Common myeloid progenitor, CD34-positive (primary cell): ENCODE data around the gene ASAP2.

ENCODE experiments used
- CTCF ChIA-PET: fragments of 350-600 bp; sonication (Branson Sonifier 250); formaldehyde crosslinking; loops from one replicate; lab custom pipeline; 2021; ENCODE audit warnings: antibody characterized with exemption; lab: Charles Lee
- POLR2A ChIA-PET: fragments of 350-600 bp; sonication (Branson Sonifier 250); formaldehyde crosslinking; loops from one replicate; lab custom pipeline; 2021; ENCODE audit warnings: antibody characterized with exemption; lab: Charles Lee
- DNase-seq, 3 donors: peaks; one replicate each; pipeline versions ENCODE4 v3.0.0 to v3.0.0-alpha.2; 2013
- H3K27ac ChIP-seq, 2 experiments: 1 replicate in 1 of 2; 2 replicates in 1 of 2; pipeline ENCODE4 v1.7.0; 2013; ENCODE audit warnings: inconsistent platforms in 2 of 2, low read length in 2 of 2, mild to moderate bottlenecking in 2 of 2, low read depth in 1 of 2, moderate library complexity in 1 of 2; ENCODE audit not compliant: severe bottlenecking in 2 of 2, insufficient read depth in 1 of 2, poor library complexity in 1 of 2
- H3K27me3 ChIP-seq, 5 experiments: replicated peaks in 2 of 5; 1 replicate in 3 of 5; 2 replicates in 2 of 5; pipeline versions ENCODE4 v1.6.1 to v1.7.0; 2013; ENCODE audit warnings: low read length in 4 of 5, mild to moderate bottlenecking in 2 of 5, moderate library complexity in 2 of 5, inconsistent platforms in 1 of 5; ENCODE audit not compliant: insufficient read depth in 5 of 5, control insufficient read depth in 4 of 5
- H3K36me3 ChIP-seq, 4 experiments: 1 replicate in 2 of 4; 2 replicates in 2 of 4; pipeline versions ENCODE4 v1.6.1 to v1.7.0; 2013; ENCODE audit warnings: low read length in 3 of 4, control low read depth in 1 of 4, mild to moderate bottlenecking in 1 of 4; ENCODE audit not compliant: control insufficient read depth in 4 of 4, insufficient read depth in 4 of 4
- H3K4me1 ChIP-seq, 4 experiments: 1 replicate in 3 of 4; 2 replicates in 1 of 4; pipeline versions ENCODE4 v1.6.1 to v1.7.1; 2013; ENCODE audit warnings: low read length in 3 of 4, mild to moderate bottlenecking in 3 of 4, control low read depth in 1 of 4, inconsistent platforms in 1 of 4, moderate library complexity in 1 of 4; ENCODE audit not compliant: control insufficient read depth in 4 of 4, insufficient read depth in 4 of 4; ENCODE audit errors: control extremely low read depth in 1 of 4
- H3K4me3 ChIP-seq, 7 experiments: 1 replicate in 4 of 7; 2 replicates in 3 of 7; pipeline versions ENCODE4 v1.5.1 to v1.7.0; 2013; ENCODE audit warnings: mild to moderate bottlenecking in 7 of 7, low read length in 6 of 7, moderate library complexity in 6 of 7, inconsistent platforms in 2 of 7, low read depth in 2 of 7, control low read depth in 1 of 7; ENCODE audit not compliant: insufficient read depth in 4 of 7, control insufficient read depth in 1 of 7; ENCODE audit errors: extremely low read depth in 1 of 7
- H3K9me3 ChIP-seq, 5 experiments: 1 replicate in 4 of 5; 2 replicates in 1 of 5; pipeline versions ENCODE4 v1.6.1 to v1.7.1; 2013; ENCODE audit warnings: low read length in 4 of 5, mild to moderate bottlenecking in 2 of 5, inconsistent platforms in 1 of 5, low read depth in 1 of 5, moderate library complexity in 1 of 5; ENCODE audit not compliant: control insufficient read depth in 4 of 5, insufficient read depth in 2 of 5; ENCODE audit errors: control extremely low read depth in 1 of 5
- WGBS: methylation state at CpG from one replicate; pipeline ENCODE4 v1.1.5; 2013; ENCODE audit not compliant: insufficient coverage; 5-methylcytosine and 5-hydroxymethylcytosine counted together

ASAP2 gene

DNA sequence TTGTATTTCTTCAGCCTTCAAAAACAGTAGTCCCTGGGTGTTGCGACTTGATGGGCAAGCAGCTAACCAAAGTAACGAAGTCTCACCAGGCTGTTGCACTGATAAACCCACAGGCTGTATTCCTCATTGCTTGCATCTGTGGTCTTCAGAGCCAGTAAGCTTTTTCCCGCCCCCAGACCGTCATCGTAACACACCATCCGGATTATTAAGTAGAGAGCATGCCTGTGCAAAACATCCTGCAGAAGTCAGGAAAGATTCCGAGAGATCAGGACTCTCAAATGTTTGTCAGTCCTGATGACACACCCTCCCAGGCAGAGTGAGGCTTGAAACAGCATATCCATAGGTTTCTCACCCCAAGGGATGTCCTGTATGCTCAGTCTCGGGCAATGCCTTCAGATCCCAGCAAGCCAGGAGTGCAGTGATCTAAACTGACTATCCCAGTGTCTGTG lies 200.8 kb downstream of the ASAP2 start:
- no peaks in the 10 kb centered on the region for H3K27me3 ChIP-seq
- no peaks in the 10 kb centered on the region for H3K9me3 ChIP-seq
- peaks cover 3 to 43% (median 25%) of the 10 kb centered on the region in 4 experiments for H3K36me3 ChIP-seq
- no peaks in the 10 kb centered on the region for H3K4me1 ChIP-seq
- ChIA-PET POLR2A (no interaction called here), CTCF (no interaction called here)
- DNase-seq, result no peak
- no peak overlapping the region for H3K4me3 ChIP-seq
- no peak overlapping the region for H3K27ac ChIP-seq
- 95% methylated on average over 8 of the region's 8 CpGs for WGBS

DNA sequence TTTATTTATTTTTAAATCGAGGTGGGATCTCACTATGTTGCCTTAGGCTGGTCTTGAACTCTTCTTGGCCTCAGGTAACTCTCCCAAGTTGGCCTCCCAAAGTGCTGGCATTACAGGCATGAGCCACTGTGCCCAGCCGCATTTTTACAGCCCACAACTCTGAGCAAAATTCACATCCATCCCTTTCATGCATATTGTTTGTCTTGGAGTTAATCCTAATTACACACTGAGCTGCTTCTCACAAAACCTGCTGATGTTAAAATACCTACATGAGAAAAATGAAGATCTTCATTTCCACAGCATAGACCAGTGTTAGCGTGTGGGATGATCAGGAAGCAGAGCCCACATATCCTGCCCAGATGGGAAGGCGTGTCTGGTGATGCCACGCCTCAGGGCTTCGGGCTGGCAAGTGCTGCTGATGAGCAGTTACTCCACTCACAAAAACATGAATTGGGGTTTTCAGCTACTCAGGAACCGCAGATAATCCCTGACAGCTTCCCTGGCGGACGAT lies 202.1 kb downstream of the ASAP2 start:
- no peak overlapping the region for H3K27ac ChIP-seq
- H3K4me1 ChIP-seq, result no peaks in the 10 kb centered on the region
- DNase-seq, result peak in 1 of 3 donors; percentile 15
- H3K27me3 ChIP-seq, result no peaks in the 10 kb centered on the region
- CTCF ChIA-PET, result interaction anchor here (0.7 kb wide), 1 partner anchor 31 kb away, joined by 3 read pairs; no protein-coding TSS in a partner anchor
- no peak overlapping the region for H3K4me3 ChIP-seq
- H3K36me3 ChIP-seq, result peaks cover 5 to 49% (median 27%) of the 10 kb centered on the region in 4 experiments
- 88% methylated on average over 9 of the region's 9 CpGs for WGBS
- no peaks in the 10 kb centered on the region for H3K9me3 ChIP-seq
- POLR2A ChIA-PET, result interaction anchor here (0.6 kb wide), 1 partner anchor 1173 kb away, joined by 3 read pairs; no protein-coding TSS in a partner anchor

DNA sequence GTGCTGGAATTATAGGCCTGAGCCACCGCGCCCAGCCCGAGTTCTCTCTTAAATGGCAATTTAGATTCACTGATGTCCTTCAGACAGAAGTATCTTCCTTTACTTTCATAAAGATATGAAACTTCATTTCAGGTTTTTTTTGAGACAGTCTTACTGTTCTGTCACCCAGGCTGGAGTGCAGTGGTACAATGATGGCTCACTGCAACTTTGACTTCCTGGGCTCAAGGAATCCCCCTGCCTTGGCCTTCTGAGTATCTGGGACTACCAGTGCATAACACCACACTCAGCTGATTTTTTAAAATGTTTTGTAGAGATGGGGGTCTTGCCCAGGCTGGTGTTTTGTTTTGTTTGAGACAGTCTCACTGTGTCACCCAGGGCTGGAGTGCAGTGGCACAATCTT lies 203.5 kb downstream of the ASAP2 start:
- ChIA-PET CTCF (no interaction called here), POLR2A (no interaction called here)
- Histone ChIP-seq H3K4me1 (no peaks in the 10 kb centered on the region), H3K4me3 (no peak overlapping the region), H3K9me3 (no peaks in the 10 kb centered on the region), H3K36me3 (peaks cover 5 to 54% (median 31%) of the 10 kb centered on the region in 4 experiments), H3K27me3 (no peaks in the 10 kb centered on the region), H3K27ac (no peak overlapping the region)
- 95% methylated on average over 3 of the region's 3 CpGs for WGBS
- no peak for DNase-seq

DNA sequence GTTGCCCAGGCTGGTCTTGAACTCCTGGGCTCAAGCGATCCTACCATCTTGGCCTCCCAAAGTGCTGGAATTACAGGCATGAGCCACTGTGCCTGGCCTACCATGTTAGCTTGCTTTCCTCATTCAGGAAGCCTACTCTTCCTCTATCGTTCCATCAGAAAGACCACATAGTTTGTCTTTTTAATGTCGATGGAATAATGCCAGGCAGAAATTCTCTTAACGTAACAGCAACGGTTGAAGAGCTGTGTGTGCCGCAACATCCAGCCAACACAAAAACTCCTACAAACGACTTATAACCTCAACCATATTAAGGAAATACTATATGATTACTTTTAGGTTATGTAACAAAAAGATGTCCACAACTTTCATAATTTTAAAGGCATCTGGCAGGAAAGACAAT lies 206.2 kb downstream of the ASAP2 start:
- Histone ChIP-seq H3K27me3 (no peaks in the 10 kb centered on the region), H3K27ac (no peak overlapping the region), H3K9me3 (no peaks in the 10 kb centered on the region), H3K4me3 (no peak overlapping the region), H3K4me1 (no peaks in the 10 kb centered on the region), H3K36me3 (peaks cover 4 to 58% (median 31%) of the 10 kb centered on the region in 4 experiments)
- DNase-seq, result no peak
- ChIA-PET CTCF (no interaction called here), POLR2A (no interaction called here)
- WGBS, result 90% methylated on average over 2 of the region's 7 CpGs

DNA sequence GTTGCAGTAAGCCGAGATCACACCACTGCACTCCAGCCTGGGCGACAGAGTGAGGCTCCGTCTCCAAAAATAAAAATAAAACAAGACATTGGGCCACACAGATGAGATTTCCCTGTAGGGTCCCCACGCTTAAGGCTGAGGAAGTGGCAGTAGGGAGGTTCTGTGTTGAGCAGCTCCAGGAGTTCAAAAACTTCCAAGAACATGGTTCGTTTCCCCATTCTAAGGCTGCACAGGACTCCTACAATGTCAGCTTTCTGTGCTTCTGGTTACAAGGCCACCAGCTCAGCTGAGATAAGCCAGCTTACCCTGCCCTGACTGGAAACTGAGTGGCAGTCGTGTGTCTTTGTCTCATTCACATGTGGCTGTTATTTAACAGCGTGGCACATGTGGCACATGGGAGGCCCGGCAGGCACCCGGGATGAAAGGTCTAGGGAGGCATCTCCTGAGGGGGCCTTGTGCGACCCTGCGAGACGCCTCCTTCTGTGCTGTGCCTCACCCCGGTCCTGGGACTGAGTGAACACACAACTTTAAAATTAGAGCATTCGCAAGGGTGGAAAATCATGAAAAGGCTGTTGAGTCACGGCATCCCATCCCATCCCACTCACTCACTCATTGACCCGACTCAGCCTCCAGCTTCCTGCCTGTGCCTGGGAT lies 209.0 kb downstream of the ASAP2 start:
- Histone ChIP-seq H3K27me3 (no peaks in the 10 kb centered on the region), H3K27ac (no peak overlapping the region), H3K36me3 (peaks cover 4 to 53% (median 21%) of the 10 kb centered on the region in 4 experiments), H3K4me3 (no peak overlapping the region), H3K9me3 (no peaks in the 10 kb centered on the region), H3K4me1 (no peaks in the 10 kb centered on the region)
- CTCF ChIA-PET, result no interaction called here
- POLR2A ChIA-PET, result interaction anchor here (0.6 kb wide), 1 partner anchor 139 kb away, joined by 3 read pairs; no protein-coding TSS in a partner anchor
- WGBS, result over 99% methylated on average over 12 of the region's 16 CpGs
- DNase-seq, result no peak

DNA sequence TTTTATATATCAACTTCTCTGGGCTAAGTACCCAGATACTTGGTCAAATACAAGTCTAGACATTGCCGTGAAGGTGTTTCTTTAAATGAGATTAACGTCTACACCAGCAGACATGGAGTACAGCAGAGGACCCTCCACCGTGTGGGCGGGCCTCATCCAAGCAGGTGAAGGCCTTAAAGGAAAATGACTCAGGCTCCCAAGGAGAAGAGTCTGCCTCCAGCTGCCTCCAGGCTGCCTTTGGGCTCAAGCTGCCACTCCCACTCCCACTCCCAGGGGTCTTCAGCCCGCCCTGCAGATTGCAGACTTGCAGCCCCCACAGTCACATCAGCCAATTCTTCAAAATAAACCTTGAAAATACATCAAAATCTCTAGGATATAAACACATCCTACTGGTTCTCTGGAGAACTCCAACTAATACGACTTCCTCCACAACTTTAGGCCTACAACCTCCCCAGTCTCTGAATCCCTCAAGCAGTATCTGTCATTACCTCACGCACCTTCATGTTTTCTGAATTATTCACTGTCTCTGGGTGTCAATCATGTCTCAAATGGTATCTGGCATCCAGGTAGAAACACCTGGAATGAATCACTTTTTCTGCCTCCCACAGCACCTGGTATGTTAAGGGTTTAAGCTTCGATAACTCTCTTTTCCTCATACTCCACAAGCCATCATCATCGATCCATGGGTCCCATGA lies 209.8 kb downstream of the ASAP2 start:
- CTCF ChIA-PET, result no interaction called here
- Histone ChIP-seq H3K27me3 (no peaks in the 10 kb centered on the region), H3K36me3 (peaks cover 4 to 46% (median 20%) of the 10 kb centered on the region in 4 experiments), H3K27ac (no peak overlapping the region), H3K4me1 (peaks cover 0 to 2% (median 0%) of the 10 kb centered on the region in 4 experiments), H3K4me3 (no peak overlapping the region), H3K9me3 (no peaks in the 10 kb centered on the region)
- POLR2A ChIA-PET, result no interaction called here
- 98% methylated on average over 9 of the region's 9 CpGs for WGBS
- DNase-seq, result no peak

DNA sequence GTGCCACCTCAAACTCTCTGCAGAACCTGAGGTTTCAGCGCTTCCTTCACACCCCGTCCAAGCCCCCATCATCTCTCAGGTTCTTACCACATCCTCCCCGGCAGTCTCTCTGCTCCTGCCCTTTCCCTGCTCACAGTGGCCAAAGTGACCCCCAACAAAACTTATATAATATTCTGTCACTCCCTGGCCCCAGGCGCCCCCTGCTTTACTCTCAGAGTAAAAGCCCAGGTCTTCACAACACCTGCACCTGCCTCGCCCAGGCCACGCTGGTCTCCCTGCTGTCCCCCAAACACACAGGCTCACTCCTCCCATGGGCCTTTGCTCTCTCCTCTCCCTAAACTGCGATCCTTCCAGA lies 210.3 kb downstream of the ASAP2 start:
- ChIA-PET POLR2A (no interaction called here), CTCF (no interaction called here)
- Histone ChIP-seq H3K4me3 (no peak overlapping the region), H3K36me3 (peaks cover 4 to 45% (median 19%) of the 10 kb centered on the region in 4 experiments), H3K4me1 (peaks cover under 1 to 6% (median 2%) of the 10 kb centered on the region in 4 experiments), H3K27me3 (no peaks in the 10 kb centered on the region), H3K9me3 (no peaks in the 10 kb centered on the region), H3K27ac (no peak overlapping the region)
- no peak for DNase-seq
- WGBS, result 89% methylated on average over 7 of the region's 7 CpGs
